Caco-2 (cell line): ENCODE results near the gene C4orf50. TPM values are rescaled to one million over a fixed set of nuclear protein-coding genes. Genes with fewer than 3 reads are reported as not detected.

Experiments
- Bru-seq: library from RNA; stranded (reverse); fragments of 400-500 nt; gene quantifications from one replicate; lab custom pipeline; 2021; lab: Mats Ljungman, UMichigan
- BruChase-seq, 2 experiments: library from RNA; stranded (reverse); fragments of 400-500 nt; gene quantifications; one replicate each; lab custom pipeline; 2021; lab: Mats Ljungman, UMichigan
- BruUV-seq: library from RNA; stranded (reverse); fragments of 400-500 nt; replicated peaks from 2 replicates; lab custom pipeline; 2021; lab: Mats Ljungman, UMichigan
- CTCF ChIA-PET: fragments of 300-600 bp; sonication (Branson Sonifier 250); formaldehyde crosslinking; loops from one replicate; lab custom pipeline; 2022; ENCODE audit warnings: antibody characterized with exemption; lab: Charles Lee
- POLR2A ChIA-PET: fragments of 300-600 bp; sonication (Branson Sonifier 250); formaldehyde crosslinking; loops from one replicate; lab custom pipeline; 2022; ENCODE audit warnings: antibody characterized with exemption; lab: Charles Lee
- DNase-seq, 2 experiments: peaks; one replicate each; pipeline versions ENCODE4 v3.0.0 to v3.0.0-alpha.2; 2020 to 2022
- H3K27me3 ChIP-seq: replicated peaks from 2 replicates; pipeline ENCODE4 v1.6.0; 2011; ENCODE audit warnings: low read length; ENCODE audit not compliant: control insufficient read depth, insufficient read depth
- H3K36me3 ChIP-seq: 2 replicates; pipeline ENCODE4 v1.5.1; 2011; ENCODE audit warnings: low read length; ENCODE audit not compliant: control insufficient read depth, insufficient read depth
- H3K4me1 ChIP-seq: fragments of 250-450 bp; sonication (Bioruptor Pico); 2 replicates; pipeline ENCODE4 v1.5.1; 2020; ENCODE audit warnings: mild to moderate bottlenecking
- H3K4me3 ChIP-seq: 2 replicates; pipeline ENCODE4 v1.5.1; 2011; ENCODE audit warnings: low read depth, mild to moderate bottlenecking, control low read depth, low read length
- H3K9me3 ChIP-seq: fragments of 250-450 bp; sonication (Bioruptor Pico); 2 replicates; pipeline ENCODE4 v1.5.1; 2020; ENCODE audit warnings: mild to moderate bottlenecking, moderate library complexity
- H3K27ac Mint-ChIP-seq: one replicate; pipeline ENCODE4 v1.8.0; 2022; ENCODE audit warnings: mixed read lengths; ENCODE audit not compliant: unreplicated experiment
- H3K27me3 Mint-ChIP-seq: one replicate; pipeline ENCODE4 v1.8.0; 2022; ENCODE audit warnings: mixed read lengths; ENCODE audit not compliant: insufficient read depth, unreplicated experiment
- H3K36me3 Mint-ChIP-seq: one replicate; pipeline ENCODE4 v1.8.0; 2022; ENCODE audit warnings: mild to moderate bottlenecking, mixed read lengths; ENCODE audit not compliant: insufficient read depth, unreplicated experiment
- H3K4me1 Mint-ChIP-seq: one replicate; pipeline ENCODE4 v1.8.0; 2022; ENCODE audit warnings: low read depth, mixed read lengths; ENCODE audit not compliant: unreplicated experiment
- H3K4me3 Mint-ChIP-seq: one replicate; pipeline ENCODE4 v1.8.0; 2022; ENCODE audit warnings: mild to moderate bottlenecking, moderate library complexity, mixed read lengths; ENCODE audit not compliant: unreplicated experiment
- H3K9me3 Mint-ChIP-seq: one replicate; pipeline ENCODE4 v1.8.0; 2022; ENCODE audit warnings: mixed read lengths; ENCODE audit not compliant: unreplicated experiment
- CTCF ChIP-seq, 2 experiments: fragments of 200-600 bp in 1 of 2; IDR thresholded peaks; 1 replicate in 1 of 2; 2 replicates in 1 of 2; pipeline versions ENCODE4 v1.5.1 to v1.8.0; 2011 to 2022; ENCODE audit warnings: antibody characterized with exemption in 1 of 2, control low read depth in 1 of 2, inconsistent platforms in 1 of 2, low read depth in 1 of 2, low read length in 1 of 2, mild to moderate bottlenecking in 1 of 2, moderate library complexity in 1 of 2; ENCODE audit not compliant: insufficient read depth in 1 of 2, severe bottlenecking in 1 of 2, unreplicated experiment in 1 of 2
- intact Hi-C: fragments of 100-400 bp; cut with micrococcal nuclease; formaldehyde crosslinking; loops from one replicate; pipeline ENCODE4 v1.10.0; 2022; ENCODE audit not compliant: unreplicated experiment
- long read RNA-seq: library from polyadenylated mRNA; stranded (forward); transcript quantifications from one replicate; pipeline ENCODE4 v2.0.0, GENCODE V29; 2022
- total RNA-seq: library from RNA; stranded (reverse); gene quantifications from 2 replicates; pipeline ENCODE4 v1.2.3, GENCODE V29; 2022

C4orf50 gene
- total RNA-seq (not detected in 2 replicates), Bru-seq, nascent RNA (not detected), BruChase-seq, experiment 1, labeled RNA remaining after a 2-hour chase (not detected), BruChase-seq, experiment 2, labeled RNA remaining after a 6-hour chase (not detected)
- long read RNA-seq: 0 reads

- intact Hi-C loops: no loop called here
- no peak within 1 kb of the TSS for H3K4me3 Mint-ChIP-seq
- Histone ChIP-seq H3K9me3 (no peaks in the 10 kb centered on the region), H3K4me3 (no peak within 1 kb of the TSS), H3K36me3 (no peaks in the 10 kb centered on the region), H3K4me1 (no peaks in the 10 kb centered on the region), H3K27me3 (no peaks in the 10 kb centered on the region)
- TF ChIP-seq CTCF (IDR thresholded peaks at IDR 0.05; ENCODE audit: insufficient read depth in 1 of 2, low read depth in 1 of 2, low read length in 1 of 2, severe bottlenecking in 1 of 2, unreplicated experiment in 1 of 2): no peak
- ChIA-PET CTCF (no interaction called here), POLR2A (no interaction called here)
- DNase-seq: no peak
- BruUV-seq: no TSS peak
- no peaks in the 10 kb centered on the region for H3K4me1 Mint-ChIP-seq
- peaks cover 9% of the 10 kb centered on the region for H3K9me3 Mint-ChIP-seq
- no peak within 1 kb of the TSS for H3K27ac Mint-ChIP-seq
- H3K27me3 Mint-ChIP-seq: peaks cover 4% of the 10 kb centered on the region
- no peaks in the 10 kb centered on the region for H3K36me3 Mint-ChIP-seq
Measured at GRCh38 chr4:6018331-6018730, at the start of gene C4orf50. C4orf50 (minus strand) TSS chr4:6018431.

DNA sequence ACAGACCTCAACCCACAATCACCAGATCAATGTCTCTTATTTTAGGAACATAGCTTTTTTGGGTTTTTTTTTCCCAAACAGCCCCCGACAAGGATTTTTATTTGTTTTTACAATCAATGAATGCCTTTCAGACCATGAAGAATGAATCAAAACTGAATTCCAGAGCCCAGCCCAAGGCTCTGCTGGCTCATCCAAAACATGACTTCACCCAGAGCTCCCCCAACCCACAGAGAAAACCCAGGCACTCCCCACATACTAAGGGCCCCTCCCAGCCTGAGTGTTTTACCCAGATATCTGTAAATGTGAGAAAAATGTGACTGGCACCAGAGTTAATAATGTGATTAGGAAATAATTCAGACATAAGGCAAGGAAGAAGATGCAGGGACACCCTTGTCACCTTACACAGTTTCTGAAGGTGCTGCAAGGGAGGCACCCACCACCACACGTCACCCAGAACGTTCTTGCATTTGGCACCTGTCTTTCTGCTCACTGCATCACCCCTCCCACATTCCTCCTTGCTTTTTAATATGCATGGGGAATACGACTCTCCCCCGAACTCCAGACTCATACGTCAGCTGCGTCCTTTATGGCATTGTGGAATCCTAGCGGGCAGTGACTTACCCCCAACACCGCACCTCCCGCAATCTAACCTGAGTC lies 47.8 kb upstream of the C4orf50 start:
- Histone ChIP-seq H3K27me3 (no peaks in the 10 kb centered on the region), H3K9me3 (no peaks in the 10 kb centered on the region), H3K36me3 (no peaks in the 10 kb centered on the region), H3K4me3 (no peak overlapping the region), H3K4me1 (no peaks in the 10 kb centered on the region)
- Mint-ChIP-seq H3K4me1 (no peaks in the 10 kb centered on the region), H3K36me3 (no peaks in the 10 kb centered on the region), H3K27ac (no peak overlapping the region), H3K4me3 (no peak overlapping the region), H3K9me3 (no peaks in the 10 kb centered on the region), H3K27me3 (peaks cover 20% of the 10 kb centered on the region)
- ChIA-PET POLR2A (no interaction called here), CTCF (no interaction called here)
- no TSS peak for BruUV-seq
- no peak for DNase-seq
- no peak for TF ChIP-seq CTCF (IDR thresholded peaks at IDR 0.05; ENCODE audit: insufficient read depth in 1 of 2, low read depth in 1 of 2, low read length in 1 of 2, severe bottlenecking in 1 of 2, unreplicated experiment in 1 of 2)
- intact Hi-C loops: no loop called here

- Histone ChIP-seq H3K4me1 (no peaks in the 10 kb centered on the region), H3K9me3 (no peaks in the 10 kb centered on the region; the same call in 1 of the 2 replicates), H3K4me3 (no peak overlapping the region), H3K36me3 (no peaks in the 10 kb centered on the region), H3K27me3 (no peaks in the 10 kb centered on the region)
- Mint-ChIP-seq H3K4me3 (no peak overlapping the region), H3K27me3 (peaks cover 20% of the 10 kb centered on the region), H3K4me1 (no peaks in the 10 kb centered on the region), H3K9me3 (no peaks in the 10 kb centered on the region), H3K27ac (no peak overlapping the region), H3K36me3 (no peaks in the 10 kb centered on the region)
- CTCF ChIA-PET: no interaction called here
- POLR2A ChIA-PET: no interaction called here
- intact Hi-C loops: no loop called here
- no TSS peak for BruUV-seq
- no peak for DNase-seq
- TF ChIP-seq CTCF (IDR thresholded peaks at IDR 0.05; ENCODE audit: insufficient read depth in 1 of 2, low read depth in 1 of 2, low read length in 1 of 2, severe bottlenecking in 1 of 2, unreplicated experiment in 1 of 2): no peak
Measured at GRCh38 chr4:6065166-6065565, 46.9 kb upstream of the C4orf50 start.
